CD4-positive, alpha-beta T cell treated with Interleukin-10 for 1 hour (primary cell): ENCODE results near the gene CLCN7.
"Not testable (repeated sequence)": the region's sequence is repeated elsewhere in the genome, so short reads cannot be mapped to it uniquely, and the experiment has no call there.

Experiments
- DNase-seq: peaks from one replicate; pipeline ENCODE4 v3.0.0-alpha.2; 2020

The CLCN7 gene

GRCh38 chr16:1443980-1444729 is 30.7 kb downstream of the CLCN7 start, which contains the start of gene CCDC154:
Gene CCDC154 (minus strand): TSS chr16:1444556. CDS start chr16:1444322, 234 bp downstream.
- DNase-seq: no peak

GRCh38 chr16:1443403-1443973 is 31.3 kb downstream of the CLCN7 start:
- no peak for DNase-seq

- no peak for DNase-seq
Measured at GRCh38 chr16:1442697-1443096, 32.1 kb downstream of the CLCN7 start.

GRCh38 chr16:1441391-1441829 is 33.4 kb downstream of the CLCN7 start:
- no peak for DNase-seq

- not testable (repeated sequence) for DNase-seq
Measured at GRCh38 chr16:1439699-1440074, 35.1 kb downstream of the CLCN7 start.

- no peak for DNase-seq
Measured at GRCh38 chr16:1439058-1439698, 35.6 kb downstream of the CLCN7 start.

GRCh38 chr16:1438229-1439057 is 36.4 kb downstream of the CLCN7 start:
- no peak for DNase-seq

- DNase-seq: no peak
Measured at GRCh38 chr16:1437606-1438005, 37.2 kb downstream of the CLCN7 start.

- no peak for DNase-seq
Measured at GRCh38 chr16:1436731-1437355, 38.0 kb downstream of the CLCN7 start.

GRCh38 chr16:1435921-1436697 is 38.7 kb downstream of the CLCN7 start:
- no peak for DNase-seq

GRCh38 chr16:1434644-1435592 is 39.9 kb downstream of the CLCN7 start:
- DNase-seq: no peak

- no peak for DNase-seq
Measured at GRCh38 chr16:1433756-1434155, 41.1 kb downstream of the CLCN7 start.

GRCh38 chr16:1433263-1433560 is 41.6 kb downstream of the CLCN7 start:
- DNase-seq: no peak

GRCh38 chr16:1432388-1433262 is 42.2 kb downstream of the CLCN7 start:
- no peak for DNase-seq

GRCh38 chr16:1431497-1432270 is 43.1 kb downstream of the CLCN7 start:
- DNase-seq: no peak

GRCh38 chr16:1430759-1431496 is 43.9 kb downstream of the CLCN7 start, which contains the start of gene PERCC1:
Gene PERCC1 (plus strand): TSS chr16:1431078. CDS start chr16:1432594, 1,516 bp downstream.
- no peak for DNase-seq

- no peak for DNase-seq
Measured at GRCh38 chr16:1430214-1430758, 44.5 kb downstream of the CLCN7 start.

- DNase-seq: no peak
Measured at GRCh38 chr16:1429631-1430030, 45.2 kb downstream of the CLCN7 start.
